Measurements from ENCODE around the gene NPFF. TPM values are rescaled to one million over a fixed set of nuclear protein-coding genes. Genes with fewer than 3 reads are reported as not detected.

The NPFF gene
- total RNA-seq, 1 donor from 2014 or later, result not detected

- intact Hi-C loops (cut with DNase I), result loop anchor here (5.0 kb wide), 1 partner anchor 51 kb away; the partner anchor contains the start of gene PCBP2
- DNase-seq (ENCODE audit: extremely low spot score in 2 of 2), result no peak
- no peak for TF ChIP-seq CTCF (IDR thresholded peaks at IDR 0.05)
- no peak for TF ChIP-seq POLR2AphosphoS5 (IDR thresholded peaks at IDR 0.05; ENCODE audit: insufficient read depth in 1 of 2, low read depth in 1 of 2)
- TF ChIP-seq POLR2A (IDR thresholded peaks at IDR 0.05), result no peak
- peaks cover 61% of the 10 kb centered on the region for H3K4me1 ChIP-seq
- no peaks in the 10 kb centered on the region for H3K27me3 ChIP-seq
- no peak overlapping the region for H3K4me3 ChIP-seq
- H3K27ac ChIP-seq, result peak overlapping the region; percentile 99
- no peaks in the 10 kb centered on the region for H3K9me3 ChIP-seq
- H3K36me3 ChIP-seq, result peaks cover 0 to 16% of the 10 kb centered on the region in 2 donors
These were observed 4.1 kb downstream of the NPFF start for GRCh38 chr12:53502983-53503728.

- H3K9me3 ChIP-seq, result no peaks in the 10 kb centered on the region
- intact Hi-C loops (cut with DNase I), result loop anchor here (5.0 kb wide), 1 partner anchor 50 kb away; the partner anchor contains the start of gene PCBP2
- no peak for DNase-seq (ENCODE audit: extremely low spot score in 2 of 2)
- H3K27me3 ChIP-seq, result no peaks in the 10 kb centered on the region
- H3K27ac ChIP-seq, result peak overlapping the region; percentile 99
- peaks cover 69% of the 10 kb centered on the region for H3K4me1 ChIP-seq
- TF ChIP-seq POLR2A (IDR thresholded peaks at IDR 0.05) (no peak), CTCF (IDR thresholded peaks at IDR 0.05) (no peak), POLR2AphosphoS5 (IDR thresholded peaks at IDR 0.05; ENCODE audit: insufficient read depth in 1 of 2, low read depth in 1 of 2) (no peak)
- H3K4me3 ChIP-seq, result peak overlapping the region in 1 of 2 donors; percentile 71
- peaks cover 0 to 16% of the 10 kb centered on the region in 2 donors for H3K36me3 ChIP-seq
These were observed 5.0 kb downstream of the NPFF start for GRCh38 chr12:53502331-53502730.

- Histone ChIP-seq H3K4me1 (peaks cover 75% of the 10 kb centered on the region), H3K9me3 (no peaks in the 10 kb centered on the region), H3K36me3 (peaks cover 0 to 16% of the 10 kb centered on the region in 2 donors), H3K27me3 (no peaks in the 10 kb centered on the region), H3K4me3 (peak overlapping the region; percentile 64 to 71), H3K27ac (peak overlapping the region; percentile 99)
- intact Hi-C loops (cut with DNase I), result loop anchor here (2.0 to 5.0 kb wide), 2 partner anchors 49 to 59 kb away; partner anchors contain the start of gene PCBP2
- DNase-seq (ENCODE audit: extremely low spot score in 2 of 2), result no peak
- no peak for TF ChIP-seq CTCF (IDR thresholded peaks at IDR 0.05)
- TF ChIP-seq POLR2AphosphoS5 (IDR thresholded peaks at IDR 0.05; ENCODE audit: insufficient read depth in 1 of 2, low read depth in 1 of 2), result no peak
- no peak for TF ChIP-seq POLR2A (IDR thresholded peaks at IDR 0.05)
These were observed 5.6 kb downstream of the NPFF start for GRCh38 chr12:53501615-53502181.

GRCh38 chr12:53500776-53501614 is 6.3 kb downstream of the NPFF start, which contains the start of gene TARBP2:
Gene TARBP2, plus strand, starts transcription at chr12:53501283. Its CDS starts 126 bp downstream, at chr12:53501409.
- intact Hi-C loops (cut with DNase I), result loop anchor here (2.0 to 5.0 kb wide), 2 partner anchors 49 to 60 kb away; partner anchors contain the start of gene PCBP2
- peak; percentile 100 for DNase-seq (ENCODE audit: extremely low spot score in 2 of 2)
- peaks cover 0 to 10% of the 10 kb centered on the region in 2 donors for H3K36me3 ChIP-seq
- no peaks in the 10 kb centered on the region for H3K27me3 ChIP-seq
- peaks cover 78% of the 10 kb centered on the region for H3K4me1 ChIP-seq
- peak within 1 kb of the TSS; percentile 99 for H3K27ac ChIP-seq
- TF ChIP-seq CTCF (IDR thresholded peaks at IDR 0.05), result no peak
- peak; percentile 74 to 91 for TF ChIP-seq POLR2AphosphoS5 (IDR thresholded peaks at IDR 0.05; ENCODE audit: insufficient read depth in 1 of 2, low read depth in 1 of 2)
- no peak for TF ChIP-seq POLR2A (IDR thresholded peaks at IDR 0.05)
- no peaks in the 10 kb centered on the region for H3K9me3 ChIP-seq
- peak within 1 kb of the TSS; percentile 64 to 71 for H3K4me3 ChIP-seq
